Spleen (tissue), 7 donors: ENCODE measurements around the gene CHRFAM7A.
"Not testable (repeated sequence)": the region's sequence is repeated elsewhere in the genome, so short reads cannot be mapped to it uniquely, and the experiment has no call there.

ENCODE experiments used
- POLR2A ChIP-seq, 3 donors: fragments of 450-650 bp; IDR thresholded peaks; one replicate each; pipeline ENCODE4 v1.5.1; 2017; ENCODE audit warnings: antibody characterized with exemption in 3 of 3, mild to moderate bottlenecking in 1 of 3
- POLR2AphosphoS5 ChIP-seq, 3 donors: sonication (generic); formaldehyde crosslinking; IDR thresholded peaks; one replicate each; pipeline ENCODE4 v1.5.1; 2017; ENCODE audit warnings: antibody characterized with exemption in 3 of 3
- TF ChIP-seq, protein P1 (sequence below), 11 experiments: fragments of 200-600 bp in 7 of 11; fragments of 450-650 bp in 4 of 11; sonication (generic) in 4 of 11; IDR thresholded peaks in 8 of 11; conservative IDR thresholded peaks in 3 of 11; 1 replicate in 7 of 11; 2 replicates in 4 of 11; pipeline versions ENCODE4 v1.4.0 to v1.8.0; 2016 to 2021; ENCODE audit warnings: antibody characterized with exemption in 11 of 11, inconsistent platforms in 4 of 11, mild to moderate bottlenecking in 1 of 11
- donor health status: DM: no; HTN: no; CAD: no; lungs with moderate emphysema.
- donor health status: DM: no; HTN: no; CAD: no.
- donor health status: DM: no; HTN: no; CAD: no.

- TF ChIP-seq, protein P1, sequence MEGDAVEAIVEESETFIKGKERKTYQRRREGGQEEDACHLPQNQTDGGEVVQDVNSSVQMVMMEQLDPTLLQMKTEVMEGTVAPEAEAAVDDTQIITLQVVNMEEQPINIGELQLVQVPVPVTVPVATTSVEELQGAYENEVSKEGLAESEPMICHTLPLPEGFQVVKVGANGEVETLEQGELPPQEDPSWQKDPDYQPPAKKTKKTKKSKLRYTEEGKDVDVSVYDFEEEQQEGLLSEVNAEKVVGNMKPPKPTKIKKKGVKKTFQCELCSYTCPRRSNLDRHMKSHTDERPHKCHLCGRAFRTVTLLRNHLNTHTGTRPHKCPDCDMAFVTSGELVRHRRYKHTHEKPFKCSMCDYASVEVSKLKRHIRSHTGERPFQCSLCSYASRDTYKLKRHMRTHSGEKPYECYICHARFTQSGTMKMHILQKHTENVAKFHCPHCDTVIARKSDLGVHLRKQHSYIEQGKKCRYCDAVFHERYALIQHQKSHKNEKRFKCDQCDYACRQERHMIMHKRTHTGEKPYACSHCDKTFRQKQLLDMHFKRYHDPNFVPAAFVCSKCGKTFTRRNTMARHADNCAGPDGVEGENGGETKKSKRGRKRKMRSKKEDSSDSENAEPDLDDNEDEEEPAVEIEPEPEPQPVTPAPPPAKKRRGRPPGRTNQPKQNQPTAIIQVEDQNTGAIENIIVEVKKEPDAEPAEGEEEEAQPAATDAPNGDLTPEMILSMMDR (IDR thresholded peaks at IDR 0.05 in 8 of 11, conservative IDR thresholded peaks at IDR 0.05 in 3 of 11): not testable (repeated sequence)
- not testable (repeated sequence) for TF ChIP-seq POLR2A, POLR2AphosphoS5 (IDR thresholded peaks at IDR 0.05)
Measured at GRCh38 chr15:30368271-30368670, 25.1 kb downstream of the CHRFAM7A start.
